Esophagus squamous epithelium (tissue), 5 donors: ENCODE results near the gene LRRN4CL. TPM values are rescaled to one million over a fixed set of nuclear protein-coding genes. Genes with fewer than 3 reads are reported as not detected.

Experiments
- DNase-seq: peaks from one replicate; lab custom pipeline; 2025; lab: John Stamatoyannopoulos, UW
- H3K27ac ChIP-seq, 4 donors: fragments of 200-600 bp; sonication (generic); one replicate each; pipeline ENCODE4 v1.5.1; 2016 to 2019; ENCODE audit warnings: mild to moderate bottlenecking in 1 of 4
- H3K27me3 ChIP-seq, 4 donors: fragments of 200-600 bp; sonication (generic); 1 replicate in 3 of 4; 2 replicates in 1 of 4; pipeline versions ENCODE4 v1.5.1 to v1.6.0; 2017 to 2021; ENCODE audit warnings: antibody characterized with exemption in 1 of 4
- H3K36me3 ChIP-seq, 3 donors: fragments of 200-600 bp; sonication (generic); one replicate each; pipeline ENCODE4 v1.5.1; 2016 to 2019
- H3K4me1 ChIP-seq, 3 donors: fragments of 200-600 bp; sonication (generic); one replicate each; pipeline ENCODE4 v1.5.1; 2017 to 2019
- H3K4me3 ChIP-seq, 4 donors: fragments of 200-600 bp; sonication (generic); 1 replicate in 3 of 4; 2 replicates in 1 of 4; pipeline ENCODE4 v1.5.1; 2016 to 2019; ENCODE audit warnings: mild to moderate bottlenecking in 2 of 4, moderate library complexity in 1 of 4
- H3K9me3 ChIP-seq, 3 donors: fragments of 200-600 bp; sonication (generic); one replicate each; pipeline ENCODE4 v1.5.1; 2016 to 2019
- POLR2A ChIP-seq, 4 donors: fragments of 450-650 bp; IDR thresholded peaks; one replicate each; pipeline ENCODE4 v1.6.1; 2017; ENCODE audit warnings: antibody characterized with exemption in 4 of 4, mild to moderate bottlenecking in 4 of 4, moderate library complexity in 3 of 4
- WGBS, 2 donors: methylation state at CpG; one replicate each; pipeline ENCODE4 v1.1.5; 2018; 5-methylcytosine and 5-hydroxymethylcytosine counted together
- intact Hi-C: fragments of 100-400 bp; cut with DNase I; formaldehyde crosslinking; loops from one replicate; pipeline ENCODE4 v1.15.0; 2022
- total RNA-seq, 4 donors: library from RNA; depleted of rRNA; stranded (reverse); fragments of >200 nt; gene quantifications; one replicate each; pipeline ENCODE4 v1.1.0, GENCODE V29; 2016
- TF ChIP-seq, protein P1 (sequence below), 6 experiments: fragments of 450-650 bp in 4 of 6; fragments of 200-600 bp in 2 of 6; sonication (generic) in 2 of 6; IDR thresholded peaks; one replicate each; pipeline ENCODE4 v1.5.1; 2016 to 2019; ENCODE audit warnings: antibody characterized with exemption in 6 of 6, mild to moderate bottlenecking in 4 of 6, moderate library complexity in 4 of 6
- donor health status: DM: yes; HTN: yes; CAD: no.

LRRN4CL gene
- total RNA-seq, 4 donors from 2014 or later: 0.27 to 12.0 (median 4.5) TPM

DNA sequence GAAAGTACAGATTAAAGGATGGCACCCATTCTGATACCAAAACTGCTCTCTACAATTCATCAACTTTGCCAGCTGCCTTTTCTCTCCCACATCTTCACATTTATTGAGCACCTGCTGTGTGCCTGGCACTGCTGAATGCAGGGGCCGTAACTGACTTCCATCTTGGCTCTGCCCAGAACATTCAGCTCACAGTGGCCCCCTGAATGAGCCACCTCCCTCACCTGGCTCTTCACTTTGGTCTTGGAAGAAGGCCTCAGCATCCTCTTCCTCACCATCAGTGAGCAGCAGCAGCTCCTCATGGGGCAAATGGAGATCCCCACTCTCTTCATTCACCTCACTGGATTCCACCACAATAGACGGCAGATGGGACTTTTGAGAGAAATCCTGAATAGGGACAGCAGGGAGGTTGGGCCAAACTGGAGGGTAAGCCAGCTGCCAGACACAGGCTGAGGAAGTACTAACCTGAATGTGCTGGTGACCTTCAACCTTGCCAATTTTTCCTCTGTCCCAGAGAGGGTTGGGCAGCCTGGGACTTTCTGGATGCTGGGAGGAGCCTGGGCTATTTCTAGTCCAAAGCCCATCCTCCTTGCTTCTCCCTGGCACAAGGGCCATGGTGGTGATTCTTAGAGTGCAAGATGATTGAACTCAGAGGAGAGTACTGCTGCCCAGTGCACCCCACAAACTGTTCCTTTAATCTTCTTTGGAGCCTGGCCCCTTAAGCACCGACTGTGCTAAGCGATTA is 19.7 kb downstream of the LRRN4CL start:
- Histone ChIP-seq H3K4me3 (no peak overlapping the region), H3K4me1 (peaks cover 34 to 78% (median 44%) of the 10 kb centered on the region in 3 donors), H3K9me3 (no peaks in the 10 kb centered on the region), H3K27me3 (no peaks in the 10 kb centered on the region), H3K36me3 (peaks cover 0 to 37% (median 5%) of the 10 kb centered on the region in 3 donors), H3K27ac (peak overlapping the region in 2 of 4 donors; percentile 22 to 95)
- no peak for DNase-seq
- intact Hi-C loops: loop anchor here (5.0 kb wide), 1 partner anchor 72 kb away; no protein-coding TSS in a partner anchor
- WGBS, 2 donors: 55 to 72% methylated on average over 3 to 4 of the region's 4 CpGs
- TF ChIP-seq, protein P1, sequence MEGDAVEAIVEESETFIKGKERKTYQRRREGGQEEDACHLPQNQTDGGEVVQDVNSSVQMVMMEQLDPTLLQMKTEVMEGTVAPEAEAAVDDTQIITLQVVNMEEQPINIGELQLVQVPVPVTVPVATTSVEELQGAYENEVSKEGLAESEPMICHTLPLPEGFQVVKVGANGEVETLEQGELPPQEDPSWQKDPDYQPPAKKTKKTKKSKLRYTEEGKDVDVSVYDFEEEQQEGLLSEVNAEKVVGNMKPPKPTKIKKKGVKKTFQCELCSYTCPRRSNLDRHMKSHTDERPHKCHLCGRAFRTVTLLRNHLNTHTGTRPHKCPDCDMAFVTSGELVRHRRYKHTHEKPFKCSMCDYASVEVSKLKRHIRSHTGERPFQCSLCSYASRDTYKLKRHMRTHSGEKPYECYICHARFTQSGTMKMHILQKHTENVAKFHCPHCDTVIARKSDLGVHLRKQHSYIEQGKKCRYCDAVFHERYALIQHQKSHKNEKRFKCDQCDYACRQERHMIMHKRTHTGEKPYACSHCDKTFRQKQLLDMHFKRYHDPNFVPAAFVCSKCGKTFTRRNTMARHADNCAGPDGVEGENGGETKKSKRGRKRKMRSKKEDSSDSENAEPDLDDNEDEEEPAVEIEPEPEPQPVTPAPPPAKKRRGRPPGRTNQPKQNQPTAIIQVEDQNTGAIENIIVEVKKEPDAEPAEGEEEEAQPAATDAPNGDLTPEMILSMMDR (IDR thresholded peaks at IDR 0.05): no peak
- no peak for TF ChIP-seq POLR2A (IDR thresholded peaks at IDR 0.05)

DNA sequence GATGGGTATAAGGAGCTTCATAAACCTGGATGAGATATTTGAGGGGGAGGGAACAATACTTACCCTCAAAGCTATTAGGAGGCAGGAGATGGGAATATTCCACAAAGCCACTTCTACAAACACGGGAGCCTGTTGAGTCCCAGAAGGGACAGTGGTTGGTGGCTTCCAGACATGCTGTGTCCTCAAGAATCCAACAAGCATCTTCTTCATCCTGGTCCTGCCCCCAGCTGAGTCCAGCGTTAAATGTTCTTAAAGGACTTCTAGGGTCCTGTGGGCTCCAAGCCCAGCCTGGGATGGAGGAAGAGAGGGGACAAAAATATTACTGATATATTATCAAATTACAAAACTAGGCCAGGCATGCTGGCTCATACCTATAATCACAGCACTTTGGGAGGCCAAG is 21.9 kb downstream of the LRRN4CL start:
- intact Hi-C loops: no loop called here
- no peak for DNase-seq
- Histone ChIP-seq H3K9me3 (no peaks in the 10 kb centered on the region), H3K4me1 (peaks cover 23 to 72% (median 41%) of the 10 kb centered on the region in 3 donors), H3K4me3 (no peak overlapping the region), H3K27me3 (no peaks in the 10 kb centered on the region), H3K36me3 (peaks cover 0 to 28% (median 5%) of the 10 kb centered on the region in 3 donors), H3K27ac (no peak overlapping the region)
- no peak for TF ChIP-seq POLR2A (IDR thresholded peaks at IDR 0.05)
- TF ChIP-seq, protein P1 (IDR thresholded peaks at IDR 0.05): no peak
- 70 to 83% methylated on average over 1 to 2 of the region's 2 CpGs for WGBS, 2 donors

- peak overlapping the region; percentile 78 to 94 (median 83) for H3K4me3 ChIP-seq
- no peak for DNase-seq
- no peaks in the 10 kb centered on the region for H3K9me3 ChIP-seq
- TF ChIP-seq, protein P1 (IDR thresholded peaks at IDR 0.05): no peak
- no peak for TF ChIP-seq POLR2A (IDR thresholded peaks at IDR 0.05)
- no peaks in the 10 kb centered on the region for H3K27me3 ChIP-seq
- WGBS, 2 donors: 26 to 43% methylated on average over 7 to 14 of the region's 16 CpGs
- H3K4me1 ChIP-seq: peaks cover 20 to 65% (median 40%) of the 10 kb centered on the region in 3 donors
- peaks cover 0 to 38% (median 10%) of the 10 kb centered on the region in 3 donors for H3K36me3 ChIP-seq
- intact Hi-C loops: no loop called here
- peak overlapping the region; percentile 91 to 97 (median 95) for H3K27ac ChIP-seq
These were observed 22.9 kb downstream of the LRRN4CL start for GRCh38 chr11:62666259-62666926.

GRCh38 chr11:62665599-62666258 is 23.6 kb downstream of the LRRN4CL start:
- no peak for DNase-seq
- Histone ChIP-seq H3K27ac (peak overlapping the region; percentile 91 to 97 (median 95)), H3K27me3 (no peaks in the 10 kb centered on the region), H3K4me3 (peak overlapping the region; percentile 78 to 94 (median 83)), H3K9me3 (no peaks in the 10 kb centered on the region), H3K4me1 (peaks cover 17 to 61% (median 38%) of the 10 kb centered on the region in 3 donors), H3K36me3 (peaks cover 0 to 44% (median 10%) of the 10 kb centered on the region in 3 donors)
- intact Hi-C loops: no loop called here
- no peak for TF ChIP-seq POLR2A (IDR thresholded peaks at IDR 0.05)
- TF ChIP-seq, protein P1 (IDR thresholded peaks at IDR 0.05): no peak
- 3% methylated on average over 24 to 33 of the region's 39 CpGs for WGBS, 2 donors
